Naive B cell (primary cell): ENCODE results near the gene CEP164. TPM values are rescaled to one million over a fixed set of nuclear protein-coding genes. Genes with fewer than 3 reads are reported as not detected.
A peak's percentile ranks its signal among the peaks of the same experiment; 100 is the strongest.

Experiments
- ATAC-seq, 2 donors: fragments of 150-1000 bp; cut with Tn5 transposase; 2 replicates each; pipeline ENCODE4 v1.10.0; 2021; ENCODE audit warnings: low read depth in 2 of 2, mild to moderate bottlenecking in 2 of 2, moderate library complexity in 2 of 2
- DNase-seq: peaks from one replicate; pipeline ENCODE4 v3.0.0; 2022
- H3K27ac Mint-ChIP-seq, 6 donors: one replicate each; pipeline ENCODE4 v1.8.0; 2020 to 2022; ENCODE audit warnings: mild to moderate bottlenecking in 6 of 6, mixed read lengths in 6 of 6, moderate library complexity in 5 of 6, inconsistent platforms in 2 of 6
- H3K27me3 Mint-ChIP-seq, 3 donors: one replicate each; pipeline ENCODE4 v1.8.0; 2021 to 2022; ENCODE audit warnings: mixed read lengths in 3 of 3, mild to moderate bottlenecking in 1 of 3
- H3K36me3 Mint-ChIP-seq, 2 donors: one replicate each; pipeline ENCODE4 v1.8.0; 2020 to 2022; ENCODE audit warnings: mixed read lengths in 2 of 2, inconsistent platforms in 1 of 2, mild to moderate bottlenecking in 1 of 2
- H3K4me1 Mint-ChIP-seq, 3 donors: one replicate each; pipeline ENCODE4 v1.8.0; 2020 to 2022; ENCODE audit warnings: mixed read lengths in 3 of 3, inconsistent platforms in 1 of 3, mild to moderate bottlenecking in 1 of 3, moderate library complexity in 1 of 3
- H3K4me3 Mint-ChIP-seq, 8 donors: one replicate each; pipeline ENCODE4 v1.8.0; 2020 to 2022; ENCODE audit warnings: mild to moderate bottlenecking in 8 of 8, mixed read lengths in 8 of 8, moderate library complexity in 8 of 8, inconsistent platforms in 2 of 8
- H3K9me3 Mint-ChIP-seq, 7 donors: one replicate each; pipeline ENCODE4 v1.8.0; 2020 to 2022; ENCODE audit warnings: mixed read lengths in 7 of 7, mild to moderate bottlenecking in 5 of 7, inconsistent platforms in 2 of 7, moderate library complexity in 1 of 7
- polyA plus RNA-seq, 6 donors: library from polyadenylated mRNA; unstranded; fragments of 300-500 nt; fragmentation: Illumina TruSeq; gene quantifications; one replicate each; pipeline ENCODE4 v1.2.3, GENCODE V29; 2021; ENCODE audit warnings: low read depth in 6 of 6

CEP164 gene
- polyA plus RNA-seq, 6 donors from 2014 or later, result 4.7 to 24.4 (median 13.6) TPM

GRCh38 chr11:117440258-117440657 is 112.6 kb downstream of the CEP164 start:
- Mint-ChIP-seq H3K27ac (no peak overlapping the region), H3K36me3 (no peaks in the 10 kb centered on the region), H3K27me3 (peaks cover 17 to 68% (median 22%) of the 10 kb centered on the region in 3 donors), H3K4me3 (no peak overlapping the region), H3K9me3 (no peaks in the 10 kb centered on the region), H3K4me1 (no peaks in the 10 kb centered on the region)
- DNase-seq, result no peak
- ATAC-seq, result no peak

GRCh38 chr11:117441146-117441975 is 113.7 kb downstream of the CEP164 start:
- H3K36me3 Mint-ChIP-seq, result no peaks in the 10 kb centered on the region
- peak overlapping the region in 1 of 8 donors; percentile 30 for H3K4me3 Mint-ChIP-seq
- H3K27me3 Mint-ChIP-seq, result peaks cover 14 to 66% (median 22%) of the 10 kb centered on the region in 3 donors
- peak overlapping the region in 1 of 6 donors; percentile 75 for H3K27ac Mint-ChIP-seq
- no peaks in the 10 kb centered on the region for H3K4me1 Mint-ChIP-seq
- DNase-seq, result no peak
- H3K9me3 Mint-ChIP-seq, result peaks cover 0 to 5% (median 0%) of the 10 kb centered on the region in 7 donors
- no peak for ATAC-seq

- Mint-ChIP-seq H3K27ac (no peak overlapping the region), H3K36me3 (no peaks in the 10 kb centered on the region), H3K4me3 (no peak overlapping the region), H3K9me3 (peaks cover 0 to 5% (median 0%) of the 10 kb centered on the region in 7 donors), H3K27me3 (peaks cover 12 to 59% (median 22%) of the 10 kb centered on the region in 3 donors), H3K4me1 (no peaks in the 10 kb centered on the region)
- DNase-seq, result no peak
- no peak for ATAC-seq
Measured at GRCh38 chr11:117442049-117442868, 114.6 kb downstream of the CEP164 start.

DNA sequence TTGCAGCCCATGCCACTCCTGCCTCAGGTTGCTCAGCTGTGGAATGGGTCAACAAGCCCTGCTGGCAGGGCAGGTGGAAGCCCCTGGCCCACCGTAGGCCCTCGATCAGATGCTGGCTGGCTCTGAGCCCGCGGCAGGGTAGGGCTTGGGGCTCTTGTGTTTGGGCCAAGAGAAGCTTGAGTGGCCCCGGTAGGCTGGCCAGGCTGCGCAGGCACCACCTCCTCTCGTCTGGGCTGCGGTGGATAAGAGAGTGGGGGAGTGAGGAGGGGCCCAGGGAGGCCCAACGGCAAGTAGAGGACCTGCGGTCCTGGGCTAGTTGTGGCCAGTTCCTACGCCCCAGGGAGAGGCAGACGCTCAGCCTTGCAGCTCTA is 115.2 kb downstream of the CEP164 start:
- Mint-ChIP-seq H3K36me3 (no peaks in the 10 kb centered on the region), H3K4me1 (no peaks in the 10 kb centered on the region), H3K27ac (no peak overlapping the region), H3K27me3 (peaks cover 12 to 59% (median 22%) of the 10 kb centered on the region in 3 donors), H3K4me3 (peak overlapping the region in 1 of 8 donors; percentile 22), H3K9me3 (peaks cover 0 to 5% (median 0%) of the 10 kb centered on the region in 7 donors)
- DNase-seq, result no peak
- no peak for ATAC-seq

DNA sequence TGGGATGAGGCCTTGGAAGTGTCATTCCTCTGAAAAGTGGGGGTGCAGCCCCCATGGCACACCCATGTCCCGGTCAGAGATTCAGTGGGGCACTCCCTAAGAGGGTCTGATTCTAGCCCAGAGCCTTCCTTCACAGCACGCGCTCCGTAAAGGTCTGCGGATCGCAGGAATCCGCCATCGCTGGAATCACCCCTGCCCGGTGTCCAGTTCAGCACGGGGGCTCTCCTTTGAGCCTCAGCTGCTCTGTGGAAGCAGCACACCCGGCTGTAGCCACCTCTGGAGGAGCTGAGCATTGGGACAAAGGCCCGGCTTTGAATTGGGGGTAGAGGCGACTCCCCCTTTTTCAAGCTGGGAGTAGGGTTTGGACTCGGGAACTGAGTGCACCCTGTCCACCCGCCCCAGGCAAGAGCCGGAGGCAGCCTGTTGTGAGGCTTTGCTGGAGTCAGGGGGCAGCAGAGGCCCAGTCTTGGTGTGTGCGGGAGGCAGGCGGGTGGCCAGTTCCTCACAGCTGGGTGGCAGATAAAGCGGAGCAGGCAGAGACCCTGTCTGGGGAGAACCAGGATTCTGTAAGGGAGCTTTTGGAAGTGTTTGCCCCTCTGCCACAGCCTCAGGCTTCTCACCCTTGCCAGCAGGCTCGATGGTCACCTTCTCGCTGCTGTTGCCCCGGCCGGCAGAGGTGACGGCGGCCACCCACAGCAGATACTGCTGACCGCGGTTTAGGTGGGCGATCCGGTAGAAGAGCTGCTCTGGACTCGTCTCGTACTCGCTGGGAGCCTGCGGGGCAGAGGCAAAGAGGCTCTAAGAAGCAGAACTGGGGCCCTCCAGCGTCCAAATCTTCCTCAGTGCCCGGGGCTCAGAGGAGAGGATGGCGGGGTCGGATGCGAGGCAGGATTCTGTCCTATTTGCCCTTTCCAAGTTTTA is 115.9 kb downstream of the CEP164 start:
- DNase-seq (no peak), ATAC-seq (no peak)
- peaks cover 0 to 6% of the 10 kb centered on the region in 2 donors for H3K36me3 Mint-ChIP-seq
- no peaks in the 10 kb centered on the region for H3K4me1 Mint-ChIP-seq
- H3K4me3 Mint-ChIP-seq, result no peak overlapping the region
- peaks cover 12 to 66% (median 29%) of the 10 kb centered on the region in 3 donors for H3K27me3 Mint-ChIP-seq
- no peak overlapping the region for H3K27ac Mint-ChIP-seq
- H3K9me3 Mint-ChIP-seq, result peaks cover 0 to 5% (median 0%) of the 10 kb centered on the region in 7 donors

DNA sequence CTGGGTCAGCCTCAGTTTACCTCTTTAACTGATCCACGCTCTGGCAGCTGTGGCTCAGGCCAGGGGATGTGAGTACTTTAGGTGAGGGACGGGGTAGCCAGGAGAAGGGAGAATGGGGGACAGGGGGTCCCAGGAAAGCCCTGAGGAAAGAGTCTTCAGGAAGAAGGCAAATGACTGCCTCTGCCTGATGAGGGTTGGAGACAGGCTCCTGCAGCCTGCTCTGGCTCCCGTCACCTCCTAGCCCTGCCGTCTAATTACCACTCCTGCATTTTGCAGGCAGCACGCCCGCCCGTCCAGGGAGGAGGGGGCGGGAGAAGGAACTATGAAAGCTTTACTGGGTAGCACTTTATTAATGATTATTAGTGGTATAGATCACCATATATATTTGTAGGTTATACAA is 116.6 kb downstream of the CEP164 start:
- peaks cover 0 to 13% of the 10 kb centered on the region in 2 donors for H3K36me3 Mint-ChIP-seq
- H3K9me3 Mint-ChIP-seq, result peaks cover 0 to 7% (median 2%) of the 10 kb centered on the region in 7 donors
- DNase-seq (no peak), ATAC-seq (no peak)
- no peak overlapping the region for H3K27ac Mint-ChIP-seq
- no peak overlapping the region for H3K4me3 Mint-ChIP-seq
- peaks cover 12 to 63% (median 34%) of the 10 kb centered on the region in 3 donors for H3K27me3 Mint-ChIP-seq
- H3K4me1 Mint-ChIP-seq, result no peaks in the 10 kb centered on the region

DNA sequence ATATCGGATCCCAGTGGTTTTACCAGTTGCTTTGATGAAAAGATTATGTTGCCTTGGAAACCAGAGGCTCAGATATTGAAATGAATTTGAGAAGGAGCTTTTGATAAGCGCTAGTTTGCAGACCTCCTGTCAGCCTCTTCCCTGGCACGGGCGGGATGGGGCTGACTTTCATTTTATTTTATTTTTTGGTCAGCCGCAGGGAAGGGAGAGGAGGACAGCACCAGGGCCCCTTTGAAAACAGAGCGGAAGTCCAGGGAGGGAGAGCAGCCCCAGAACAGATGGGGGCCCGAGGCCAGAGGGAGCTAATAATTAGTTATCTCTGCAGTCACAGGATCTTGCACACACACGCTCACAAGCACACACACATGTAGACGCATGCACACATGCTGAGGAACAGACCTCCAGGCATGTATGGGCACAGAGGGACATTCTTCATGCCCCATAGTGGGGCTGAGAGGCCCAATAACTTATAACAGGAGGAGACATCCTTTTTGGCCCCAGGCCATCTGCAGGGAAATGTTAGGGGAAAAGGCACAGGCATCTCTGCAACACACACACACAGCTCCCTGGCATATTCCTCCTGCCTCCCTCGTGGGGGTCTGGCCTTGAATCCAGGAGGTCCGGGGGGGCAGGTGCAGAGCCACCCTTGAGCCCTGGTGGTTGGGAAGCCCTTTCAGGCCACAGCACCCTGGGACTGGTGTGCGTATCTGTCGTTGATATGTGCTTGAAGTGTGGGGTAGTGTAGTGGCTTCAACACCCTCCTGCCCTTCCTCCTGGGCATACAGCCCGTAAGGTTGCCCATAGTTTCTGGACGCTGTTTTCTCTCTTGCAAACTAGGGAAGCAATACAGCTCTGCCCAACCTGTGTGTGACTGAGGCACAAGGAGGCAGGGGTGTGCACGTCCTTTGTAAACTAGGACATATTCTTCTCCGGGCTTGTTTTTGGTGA is 117.3 kb downstream of the CEP164 start:
- ATAC-seq (no peak), DNase-seq (no peak)
- H3K36me3 Mint-ChIP-seq, result peaks cover 0 to 17% of the 10 kb centered on the region in 2 donors
- H3K9me3 Mint-ChIP-seq, result peaks cover 0 to 7% (median 4%) of the 10 kb centered on the region in 7 donors
- H3K27ac Mint-ChIP-seq, result no peak overlapping the region
- H3K27me3 Mint-ChIP-seq, result peaks cover 12 to 56% (median 34%) of the 10 kb centered on the region in 3 donors
- no peak overlapping the region for H3K4me3 Mint-ChIP-seq
- no peaks in the 10 kb centered on the region for H3K4me1 Mint-ChIP-seq

GRCh38 chr11:117449111-117449693 is 121.5 kb downstream of the CEP164 start:
- ATAC-seq, result no peak
- H3K4me1 Mint-ChIP-seq, result no peaks in the 10 kb centered on the region
- no peak overlapping the region for H3K4me3 Mint-ChIP-seq
- H3K9me3 Mint-ChIP-seq, result peaks cover 8 to 21% (median 15%) of the 10 kb centered on the region in 7 donors
- H3K36me3 Mint-ChIP-seq, result peaks cover 4 to 28% of the 10 kb centered on the region in 2 donors
- no peak for DNase-seq
- peaks cover 9 to 30% (median 17%) of the 10 kb centered on the region in 3 donors for H3K27me3 Mint-ChIP-seq
- H3K27ac Mint-ChIP-seq, result no peak overlapping the region

GRCh38 chr11:117453886-117454563 is 126.4 kb downstream of the CEP164 start:
- Mint-ChIP-seq H3K36me3 (peaks cover 9 to 30% of the 10 kb centered on the region in 2 donors), H3K9me3 (peaks cover 11 to 32% (median 17%) of the 10 kb centered on the region in 7 donors), H3K27ac (no peak overlapping the region), H3K4me3 (no peak overlapping the region), H3K4me1 (no peaks in the 10 kb centered on the region), H3K27me3 (peaks cover 4 to 21% (median 7%) of the 10 kb centered on the region in 3 donors)
- DNase-seq (no peak), ATAC-seq (no peak)

- no peak for ATAC-seq
- Mint-ChIP-seq H3K4me1 (no peaks in the 10 kb centered on the region), H3K9me3 (peaks cover 9 to 32% (median 17%) of the 10 kb centered on the region in 7 donors), H3K27ac (no peak overlapping the region), H3K36me3 (peaks cover 9 to 25% of the 10 kb centered on the region in 2 donors), H3K27me3 (peaks cover 4 to 26% (median 12%) of the 10 kb centered on the region in 3 donors), H3K4me3 (peak overlapping the region in 1 of 8 donors; percentile 7)
- DNase-seq, result no peak
Measured at GRCh38 chr11:117454564-117454917, 126.9 kb downstream of the CEP164 start.

DNA sequence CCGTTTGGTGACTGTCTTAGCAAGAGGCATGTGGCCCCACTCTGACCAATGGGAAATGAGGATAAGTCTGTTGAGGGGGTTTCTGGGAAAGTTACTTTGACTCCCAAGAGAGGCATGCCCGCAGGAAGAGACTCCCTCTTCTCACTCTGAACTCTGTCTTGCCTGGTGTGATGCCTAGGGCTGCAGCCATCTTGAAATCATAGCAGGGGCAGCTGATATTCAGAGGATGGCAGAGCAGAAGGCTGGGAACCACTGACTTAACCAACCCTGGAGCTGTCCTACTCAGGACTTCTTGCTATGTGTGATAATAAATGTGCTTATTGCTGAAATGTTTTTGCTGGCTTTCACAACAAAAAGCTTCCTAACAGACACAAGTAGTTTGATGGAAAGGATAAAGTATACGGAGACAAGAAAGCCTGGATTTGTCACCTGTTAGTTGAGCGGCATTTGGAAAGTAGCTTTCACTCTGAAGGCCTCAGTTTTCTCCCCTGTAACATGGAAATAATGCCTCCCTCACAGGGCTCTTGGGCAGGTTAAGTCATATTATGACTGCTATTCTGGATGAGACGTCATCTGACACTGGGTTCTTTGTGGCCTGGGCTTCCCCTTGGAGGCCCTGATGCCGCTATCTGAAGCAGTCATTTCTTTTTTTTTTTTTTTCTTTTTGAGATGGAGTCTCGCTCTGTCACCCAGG is 128.5 kb downstream of the CEP164 start:
- Mint-ChIP-seq H3K4me3 (no peak overlapping the region), H3K36me3 (peaks cover 9 to 24% of the 10 kb centered on the region in 2 donors), H3K27ac (no peak overlapping the region), H3K9me3 (peaks cover 7 to 32% (median 17%) of the 10 kb centered on the region in 7 donors), H3K4me1 (peaks cover 0 to 6% (median 0%) of the 10 kb centered on the region in 3 donors), H3K27me3 (peaks cover 6 to 39% (median 26%) of the 10 kb centered on the region in 3 donors)
- ATAC-seq, result peak in 1 of 2 donors; percentile 18
- no peak for DNase-seq
